H1 (cell line): Measurements from ENCODE around the gene TFAP2E. TPM values are rescaled to one million over a fixed set of nuclear protein-coding genes. Genes with fewer than 3 reads are reported as not detected.

ENCODE experiments used
- ATF3 ChIP-seq: IDR thresholded peaks from 2 replicates; pipeline ENCODE4 v1.6.1; 2011; ENCODE audit warnings: low read depth, mild to moderate bottlenecking, low read length; ENCODE audit not compliant: insufficient read depth
- BCL11A ChIP-seq, 2 experiments: IDR thresholded peaks; one replicate each; pipeline ENCODE4 v1.6.1; 2011; ENCODE audit warnings: low read depth in 2 of 2, low read length in 2 of 2, mild to moderate bottlenecking in 2 of 2
- CBX8 ChIP-seq: fragments of 300-800, 300-1000 bp; sonication (generic); IDR thresholded peaks from 2 replicates; pipeline ENCODE4 v1.7.1; 2016; ENCODE audit warnings: low read depth, low read length, borderline replicate concordance
- CEBPB ChIP-seq: IDR thresholded peaks from 2 replicates; pipeline ENCODE4 v1.6.1; 2012; ENCODE audit warnings: low read depth, low read length
- E2F6 ChIP-seq: IDR thresholded peaks from 2 replicates; pipeline ENCODE4 v1.6.1; 2012; ENCODE audit warnings: inconsistent platforms
- GABPA ChIP-seq: IDR thresholded peaks from 2 replicates; pipeline ENCODE4 v1.6.1; 2011; ENCODE audit warnings: mild to moderate bottlenecking, low read length, moderate library complexity, borderline replicate concordance; ENCODE audit not compliant: insufficient read depth
- HDAC2 ChIP-seq, 2 experiments: fragments of 300-600 bp in 1 of 2; sonication (generic) in 1 of 2; IDR thresholded peaks; 2 replicates each; pipeline ENCODE4 v1.6.1; 2011 to 2012; ENCODE audit warnings: low read depth in 2 of 2, low read length in 2 of 2, mild to moderate bottlenecking in 2 of 2, moderate library complexity in 2 of 2, borderline replicate concordance in 1 of 2, inconsistent platforms in 1 of 2
- POLR2A ChIP-seq, 2 experiments: IDR thresholded peaks; 1 replicate in 1 of 2; 2 replicates in 1 of 2; pipeline ENCODE4 v1.6.1; 2011; ENCODE audit warnings: low read depth in 2 of 2, low read length in 2 of 2, mild to moderate bottlenecking in 2 of 2; ENCODE audit errors: control extremely low read depth in 1 of 2
- SAP30 ChIP-seq: fragments of 300-600 bp; sonication (generic); IDR thresholded peaks from 2 replicates; pipeline ENCODE4 v1.7.1; 2012; ENCODE audit warnings: low read length, moderate library complexity, mild to moderate bottlenecking, inconsistent platforms; ENCODE audit not compliant: insufficient read depth, insufficient replicate concordance
- USF2 ChIP-seq: IDR thresholded peaks from 2 replicates; pipeline ENCODE4 v1.6.1; 2011; ENCODE audit warnings: low read length, improper control_type of control experiment
- YY1 ChIP-seq: IDR thresholded peaks from 2 replicates; pipeline ENCODE4 v1.6.1; 2011; ENCODE audit warnings: low read depth, mild to moderate bottlenecking, low read length
- polyA plus RNA-seq, 7 experiments: library from polyadenylated mRNA; depleted of rRNA in 3 of 7; stranded (reverse) in 5 of 7; unstranded in 2 of 7; fragments of >200 nt in 5 of 7; fragments of 200-250 nt in 2 of 7; gene quantifications; 1 replicate in 5 of 7; 2 replicates in 1 of 7; 4 replicates in 1 of 7; pipeline versions ENCODE4 v1.2.1 to v1.2.3, GENCODE V29; 2011 to 2013; ENCODE audit warnings: missing spikeins in 2 of 7, mixed read lengths in 2 of 7
- total RNA-seq: library from RNA; stranded (reverse); fragmentation: NEBNext Ultra II Directional; extraction: Animal tissue kit (Norgen Biotek cat#: 25700); gene quantifications from 2 replicates; pipeline ENCODE4 v1.2.1, GENCODE V29; 2021

TFAP2E gene
- total and polyA plus RNA-seq, 2 of the 8 experiments (the other 6 are each of a cell fraction or from before 2014, with no cell fraction given), result 0.24 to 0.50 TPM

- TF ChIP-seq BCL11A (IDR thresholded peaks at IDR 0.05; ENCODE audit: low read depth in 2 of 2, low read length in 2 of 2) (no peak), CBX8 (no peak), E2F6 (no peak), HDAC2 (IDR thresholded peaks at IDR 0.05; ENCODE audit: borderline replicate concordance in 1 of 2, low read depth in 2 of 2, low read length in 2 of 2) (no peak), SAP30 (no peak), YY1 (no peak), POLR2A (IDR thresholded peaks at IDR 0.05; ENCODE audit: control extremely low read depth in 1 of 2, low read depth in 2 of 2, low read length in 2 of 2) (no peak), ATF3 (no peak), GABPA (no peak), USF2 (no peak), CEBPB (no peak)
These were observed 13.7 kb upstream of the TFAP2E start (continued) for GRCh38 chr1:35559317-35559944.
